Right lobe of liver (tissue), 6 donors: ENCODE measurements around the gene MOB1A. TPM values are rescaled to one million over a fixed set of nuclear protein-coding genes. Genes with fewer than 3 reads are reported as not detected.
"Not testable (repeated sequence)": the region's sequence is repeated elsewhere in the genome, so short reads cannot be mapped to it uniquely, and the experiment has no call there.

Source experiments
- ATAC-seq, 4 donors: fragments of 200-7000 bp; cut with Tn5 transposase; one replicate each; pipeline ENCODE4 v1.9.1; 2020; ENCODE audit warnings: mild to moderate bottlenecking in 4 of 4, moderate library complexity in 4 of 4
- DNase-seq, 3 donors: peaks; one replicate each; pipeline ENCODE4 v3.0.0-alpha.2; 2020
- H3K27ac ChIP-seq, 3 donors: fragments of 200-600 bp; one replicate each; pipeline ENCODE4 v1.8.0; 2022
- H3K27me3 ChIP-seq, 2 donors: fragments of 200-600 bp; one replicate each; pipeline ENCODE4 v1.8.0; 2022
- H3K36me3 ChIP-seq, 4 donors: fragments of 200-600 bp; sonication (generic) in 1 of 4; one replicate each; pipeline versions ENCODE4 v1.5.1 to v1.8.0; 2017 to 2022; ENCODE audit warnings: control low read depth in 1 of 4
- H3K4me1 ChIP-seq, 4 donors: fragments of 200-600 bp; sonication (generic) in 1 of 4; one replicate each; pipeline versions ENCODE4 v1.5.1 to v1.8.0; 2017 to 2022; ENCODE audit warnings: control low read depth in 1 of 4
- H3K4me3 ChIP-seq, 3 donors: fragments of 200-600 bp; one replicate each; pipeline ENCODE4 v1.8.0; 2022
- H3K9me3 ChIP-seq, 4 donors: fragments of 200-600 bp; sonication (generic) in 1 of 4; one replicate each; pipeline versions ENCODE4 v1.5.1 to v1.8.0; 2017 to 2022; ENCODE audit warnings: control low read depth in 1 of 4
- CTCF ChIP-seq, 4 donors: fragments of 200-600 bp in 3 of 4; fragments of 450-650 bp in 1 of 4; IDR thresholded peaks; one replicate each; pipeline versions ENCODE4 v1.5.1 to v1.8.0; 2016 to 2022; ENCODE audit warnings: antibody characterized with exemption in 4 of 4, mild to moderate bottlenecking in 2 of 4
- POLR2A ChIP-seq: fragments of 450-650 bp; IDR thresholded peaks from one replicate; pipeline ENCODE4 v1.6.1; 2017; ENCODE audit warnings: antibody characterized with exemption, mild to moderate bottlenecking
- WGBS: methylation state at CpG from one replicate; pipeline ENCODE4 v1.1.6; 2018; ENCODE audit warnings: low coverage, low lambda C conversion rate; ENCODE audit not compliant: insufficient coverage; ENCODE audit errors: missing lambda C conversion rate; 5-methylcytosine and 5-hydroxymethylcytosine counted together
- intact Hi-C, 2 donors: fragments of 100-400 bp; cut with DNase I; formaldehyde crosslinking; loops; one replicate each; pipeline versions ENCODE4 v1.11.2 to v1.14.1; 2022
- total RNA-seq, 6 experiments: library from RNA; depleted of rRNA in 2 of 6; stranded (reverse); fragments of >200 nt in 2 of 6; fragmentation: NEBNext Ultra II Directional in 3 of 6; extraction: Animal tissue kit (Norgen Biotek cat#: 25700) in 3 of 6; gene quantifications; one replicate each; pipeline versions ENCODE4 v1.1.0 to v1.2.4, GENCODE V29; 2016 to 2023
- donor health status: DM: no; HTN: yes; CAD: no.
- donor health status: DM: no; HTN: no; CAD: no.
- donor health status: DM: no; HTN: no; CAD: no.
- donor health status: DM: no; HTN: yes; CAD: no.
- donor health status: DM: no; HTN: yes; CAD: no.

MOB1A gene
- total RNA-seq, 6 experiments from 2014 or later = 29.8 to 48.0 (median 32.9) TPM

- WGBS = 86% methylated on average over 5 of the region's 5 CpGs
- peaks cover 0 to 3% (median 0%) of the 10 kb centered on the region in 4 donors for H3K36me3 ChIP-seq
- H3K4me3 ChIP-seq = no peak overlapping the region
- no peaks in the 10 kb centered on the region for H3K4me1 ChIP-seq
- intact Hi-C loops = no loop called here
- no peak overlapping the region for H3K27ac ChIP-seq
- DNase-seq (no peak), ATAC-seq (no peak)
- TF ChIP-seq CTCF (IDR thresholded peaks at IDR 0.05) (no peak), POLR2A (no peak)
- H3K27me3 ChIP-seq = no peaks in the 10 kb centered on the region
- H3K9me3 ChIP-seq = no peaks in the 10 kb centered on the region
These were observed 41.3 kb upstream of the MOB1A start for GRCh38 chr2:74219846-74220486.

GRCh38 chr2:74216642-74217041 lies 38.0 kb upstream of the MOB1A start:
- H3K27me3 ChIP-seq = no peaks in the 10 kb centered on the region
- intact Hi-C loops = no loop called here
- no peaks in the 10 kb centered on the region for H3K9me3 ChIP-seq
- DNase-seq (no peak), ATAC-seq (no peak)
- H3K27ac ChIP-seq = no peak overlapping the region
- H3K4me3 ChIP-seq = no peak overlapping the region
- no peaks in the 10 kb centered on the region for H3K4me1 ChIP-seq
- peaks cover 0 to 3% (median 0%) of the 10 kb centered on the region in 4 donors for H3K36me3 ChIP-seq
- TF ChIP-seq POLR2A (no peak), CTCF (IDR thresholded peaks at IDR 0.05) (no peak)
- whole genome bisulfite sequencing = 56% methylated on average over 2 of the region's 2 CpGs

- H3K36me3 ChIP-seq, H3K9me3 ChIP-seq, H3K27ac ChIP-seq, H3K27me3 ChIP-seq, H3K4me3 ChIP-seq, H3K4me1 ChIP-seq, ATAC-seq, DNase-seq, intact Hi-C loops: not testable (repeated sequence)
- 87% methylated on average over 5 of the region's 6 CpGs for WGBS
These were observed 37.1 kb upstream of the MOB1A start for GRCh38 chr2:74215771-74216170.

GRCh38 chr2:74212702-74213410 lies 34.2 kb upstream of the MOB1A start:
- intact Hi-C loops = no loop called here
- no peaks in the 10 kb centered on the region for H3K4me1 ChIP-seq
- ATAC-seq (no peak), DNase-seq (no peak)
- no peaks in the 10 kb centered on the region for H3K27me3 ChIP-seq
- no peak overlapping the region for H3K4me3 ChIP-seq
- 72% methylated on average over 3 of the region's 3 CpGs for WGBS
- no peak overlapping the region for H3K27ac ChIP-seq
- H3K36me3 ChIP-seq = peaks cover 0 to 3% (median 0%) of the 10 kb centered on the region in 4 donors
- TF ChIP-seq CTCF (IDR thresholded peaks at IDR 0.05) (no peak), POLR2A (no peak)
- H3K9me3 ChIP-seq = no peaks in the 10 kb centered on the region

- TF ChIP-seq POLR2A (no peak), CTCF (IDR thresholded peaks at IDR 0.05) (no peak)
- no peaks in the 10 kb centered on the region for H3K4me1 ChIP-seq
- no peaks in the 10 kb centered on the region for H3K36me3 ChIP-seq
- intact Hi-C loops = no loop called here
- H3K9me3 ChIP-seq = no peaks in the 10 kb centered on the region
- WGBS = 36% methylated on average over 2 of the region's 6 CpGs
- ATAC-seq (peak; percentile 21 to 76 (median 46)), DNase-seq (no peak)
- peak overlapping the region in 2 of 3 donors; percentile 13 to 43 for H3K27ac ChIP-seq
- no peak overlapping the region for H3K4me3 ChIP-seq
- no peaks in the 10 kb centered on the region for H3K27me3 ChIP-seq
These were observed 27.6 kb upstream of the MOB1A start for GRCh38 chr2:74206180-74206688.
